A172 (cell line): ENCODE data around the gene CD2. TPM values are rescaled to one million over a fixed set of nuclear protein-coding genes. Genes with fewer than 3 reads are reported as not detected.

Experiments used
- DNase-seq: peaks from one replicate; pipeline ENCODE4 v3.0.0-alpha.2; 2015; ENCODE audit warnings: low spot score
- total RNA-seq: library from RNA; depleted of rRNA; stranded (reverse); fragments of >200 nt; shearing (Covaris generic); gene quantifications from 2 replicates; pipeline ENCODE4 v1.2.3, GENCODE V29; 2014

The CD2 gene
- total RNA-seq, 1 experiment from 2014 or later, result not detected

GRCh38 chr1:116760487-116760886 lies 6.3 kb downstream of the CD2 start:
- no peak for DNase-seq

- DNase-seq, result no peak
Measured at GRCh38 chr1:116760996-116761665, 6.9 kb downstream of the CD2 start.

GRCh38 chr1:116762281-116762680 lies 8.1 kb downstream of the CD2 start:
- no peak for DNase-seq

- DNase-seq, result no peak
Measured at GRCh38 chr1:116762781-116763115, 8.5 kb downstream of the CD2 start.

GRCh38 chr1:116763116-116763786 lies 9.0 kb downstream of the CD2 start:
- no peak for DNase-seq

GRCh38 chr1:116763787-116764465 lies 9.7 kb downstream of the CD2 start:
- no peak for DNase-seq

GRCh38 chr1:116764466-116764898 lies 10.3 kb downstream of the CD2 start:
- no peak for DNase-seq

GRCh38 chr1:116764906-116765862 lies 11.0 kb downstream of the CD2 start:
- DNase-seq, result no peak

- no peak for DNase-seq
Measured at GRCh38 chr1:116765962-116766361, 11.7 kb downstream of the CD2 start.

- no peak for DNase-seq
Measured at GRCh38 chr1:116766616-116767469, 12.6 kb downstream of the CD2 start.

GRCh38 chr1:116767782-116768382 lies 13.7 kb downstream of the CD2 start:
- no peak for DNase-seq

GRCh38 chr1:116768416-116769103 lies 14.3 kb downstream of the CD2 start:
- DNase-seq, result no peak

GRCh38 chr1:116769104-116769452 lies 14.8 kb downstream of the CD2 start:
- no peak for DNase-seq

GRCh38 chr1:116769561-116769977 lies 15.3 kb downstream of the CD2 start:
- DNase-seq, result peak; percentile 35

GRCh38 chr1:116769994-116770393 lies 15.8 kb downstream of the CD2 start:
- no peak for DNase-seq

- DNase-seq, result no peak
Measured at GRCh38 chr1:116770625-116771024, 16.4 kb downstream of the CD2 start.

GRCh38 chr1:116771997-116772647 lies 17.9 kb downstream of the CD2 start:
- no peak for DNase-seq

- DNase-seq, result peak; percentile 68
Measured at GRCh38 chr1:116772648-116773045, 18.4 kb downstream of the CD2 start.

- DNase-seq, result no peak
Measured at GRCh38 chr1:116775116-116775752, 21.0 kb downstream of the CD2 start.
